HCT116 (cell line): ENCODE results near the gene FA2H. TPM values are rescaled to one million over a fixed set of nuclear protein-coding genes. Genes with fewer than 3 reads are reported as not detected.

Experiments
- ATAC-seq: fragments of 200-7000 bp; cut with Tn5 transposase; 2 replicates; pipeline ENCODE4 v1.9.1; 2020; ENCODE audit warnings: mild to moderate bottlenecking, moderate library complexity
- BruUV-seq: library from RNA; stranded (reverse); fragments of 400-500 nt; replicated peaks from 2 replicates; lab custom pipeline; 2021; lab: Mats Ljungman, UMichigan
- CTCF ChIA-PET: fragments of 300-600 bp; sonication (Branson Sonifier 250); formaldehyde crosslinking; loops from one replicate; lab custom pipeline; 2021; ENCODE audit warnings: antibody characterized with exemption; lab: Charles Lee
- POLR2A ChIA-PET: fragments of 300-600, 350-600 bp; sonication (Branson Sonifier 250); formaldehyde crosslinking; loops from one replicate; lab custom pipeline; 2021; ENCODE audit warnings: antibody characterized with exemption; lab: Charles Lee
- RAD21 ChIA-PET, 2 experiments: fragments of 300-600 bp; sonication (Branson Sonifier 250); formaldehyde crosslinking; loops; one replicate each; lab custom pipeline; 2023; ENCODE audit warnings: low total read pairs in 2 of 2; ENCODE audit not compliant: uncharacterized antibody in 2 of 2, unreplicated experiment in 2 of 2, low non-redundant PET in 1 of 2; lab: Charles Lee
- DNase-seq: peaks from one replicate; pipeline ENCODE4 v3.0.0-alpha.2; 2010; ENCODE audit warnings: low read depth, low spot score
- H2AFZ ChIP-seq: fragments of 200-600 bp; shearing (Covaris generic), sonication (generic); 2 replicates; pipeline ENCODE4 v1.6.1; 2017; ENCODE audit warnings: low read depth, mixed run types, mixed read lengths, antibody characterized with exemption, low read length; ENCODE audit not compliant: poor library complexity, severe bottlenecking
- H3K27ac ChIP-seq: 2 replicates; pipeline ENCODE4 v1.5.1; 2012; ENCODE audit warnings: low read depth, low read length
- H3K27me3 ChIP-seq: fragments of 200-600 bp; sonication (generic); 2 replicates; pipeline ENCODE4 v1.6.1; 2016; ENCODE audit warnings: mixed run types, low read length, mixed read lengths; ENCODE audit not compliant: insufficient read depth
- H3K36me3 ChIP-seq, 2 experiments: fragments of 200-500 bp in 1 of 2; fragments of 200-600 bp in 1 of 2; sonication (Bioruptor generic) in 1 of 2; sonication (generic) in 1 of 2; 2 replicates each; pipeline versions ENCODE4 v1.5.1 to v1.6.1; 2014 to 2016; ENCODE audit warnings: low read length in 2 of 2, inconsistent platforms in 1 of 2, mixed read lengths in 1 of 2, mixed run types in 1 of 2; ENCODE audit not compliant: insufficient read depth in 2 of 2, control insufficient read depth in 1 of 2
- H3K4me1 ChIP-seq, 2 experiments: fragments of 200-600 bp in 1 of 2; sonication (generic) in 1 of 2; 2 replicates each; pipeline versions ENCODE4 v1.5.1 to v1.6.1; 2012 to 2017; ENCODE audit warnings: low read length in 2 of 2, inconsistent platforms in 1 of 2, mild to moderate bottlenecking in 1 of 2, mixed read lengths in 1 of 2, mixed run types in 1 of 2, moderate library complexity in 1 of 2; ENCODE audit not compliant: insufficient read depth in 2 of 2, control insufficient read depth in 1 of 2
- H3K4me2 ChIP-seq: fragments of 200-600 bp; sonication (generic); 2 replicates; pipeline ENCODE4 v1.6.1; 2017; ENCODE audit warnings: mixed run types, low read length, mixed read lengths
- H3K4me3 ChIP-seq, 2 experiments: fragments of 200-600 bp in 1 of 2; sonication (generic) in 1 of 2; replicated peaks in 1 of 2; 2 replicates each; pipeline ENCODE4 v1.5.1; 2011 to 2016; ENCODE audit warnings: low read length in 2 of 2, control low read depth in 1 of 2, low read depth in 1 of 2, mild to moderate bottlenecking in 1 of 2, mixed read lengths in 1 of 2, mixed run types in 1 of 2
- H3K79me2 ChIP-seq: fragments of 200-600 bp; sonication (generic); 2 replicates; pipeline ENCODE4 v1.6.1; 2017; ENCODE audit warnings: mild to moderate bottlenecking, mixed run types, low read length, moderate library complexity, mixed read lengths; ENCODE audit not compliant: insufficient read depth
- H3K9ac ChIP-seq: fragments of 200-600 bp; sonication (generic); 2 replicates; pipeline ENCODE4 v1.6.1; 2016; ENCODE audit warnings: low read length, mixed read lengths
- H3K9me2 ChIP-seq: fragments of 200-600 bp; sonication (generic), shearing (Covaris generic); 2 replicates; pipeline ENCODE4 v1.6.1; 2017; ENCODE audit warnings: mixed run types, mild to moderate bottlenecking, moderate library complexity; ENCODE audit not compliant: insufficient read depth
- H3K9me3 ChIP-seq, 2 experiments: fragments of 200-500 bp in 1 of 2; fragments of 200-600 bp in 1 of 2; sonication (Bioruptor generic) in 1 of 2; sonication (generic) in 1 of 2; 2 replicates each; pipeline ENCODE4 v1.6.1; 2014 to 2017; ENCODE audit warnings: low read length in 2 of 2, mixed read lengths in 2 of 2, inconsistent platforms in 1 of 2, low read depth in 1 of 2, mild to moderate bottlenecking in 1 of 2, mixed run types in 1 of 2, moderate library complexity in 1 of 2; ENCODE audit not compliant: control insufficient read depth in 1 of 2, insufficient read depth in 1 of 2
- H4K20me1 ChIP-seq: fragments of 200-600 bp; sonication (generic), shearing (Covaris generic); 2 replicates; pipeline ENCODE4 v1.6.1; 2017; ENCODE audit warnings: mixed run types, mild to moderate bottlenecking, moderate library complexity; ENCODE audit not compliant: insufficient read depth
- CTCF ChIP-seq, 3 experiments: fragments of 200-600 bp in 1 of 3; sonication (generic) in 1 of 3; IDR thresholded peaks in 2 of 3; conservative IDR thresholded peaks in 1 of 3; 2 replicates each; pipeline ENCODE4 v1.5.1; 2012 to 2017; ENCODE audit warnings: low read depth in 2 of 3, low read length in 2 of 3, antibody characterized with exemption in 1 of 3, borderline replicate concordance in 1 of 3, control low read depth in 1 of 3, mild to moderate bottlenecking in 1 of 3, mixed read lengths in 1 of 3, mixed run types in 1 of 3, moderate library complexity in 1 of 3; ENCODE audit not compliant: insufficient read depth in 1 of 3
- RAD21 ChIP-seq: IDR thresholded peaks from 2 replicates; pipeline ENCODE4 v1.6.1; 2012; ENCODE audit warnings: low read depth, mild to moderate bottlenecking
- TCF7L2 ChIP-seq: IDR thresholded peaks from 2 replicates; pipeline ENCODE4 v1.7.0; 2011; ENCODE audit warnings: borderline replicate concordance, inconsistent platforms; ENCODE audit not compliant: insufficient read depth, insufficient read length; ENCODE audit errors: extremely low read depth
- YY1 ChIP-seq: IDR thresholded peaks from 2 replicates; pipeline ENCODE4 v1.6.1; 2011; ENCODE audit warnings: low read length, low read depth, moderate library complexity, mild to moderate bottlenecking; ENCODE audit not compliant: insufficient replicate concordance; ENCODE audit errors: extremely low read depth
- intact Hi-C: fragments of 100-400 bp; cut with micrococcal nuclease; formaldehyde crosslinking; loops from 2 replicates; pipeline ENCODE4 v1.10.0; 2022
- total RNA-seq: library from RNA; stranded (reverse); gene quantifications from one replicate; pipeline ENCODE4 v1.2.1, GENCODE V29; 2021; ENCODE audit not compliant: unreplicated experiment

Gene FA2H
- total RNA-seq, 1 experiment from 2014 or later = 11.1 TPM

GRCh38 chr16:74709441-74709877, 65.2 kb downstream of the FA2H start:
- BruUV-seq = no TSS peak
- Histone ChIP-seq H3K9me3 (no peaks in the 10 kb centered on the region), H3K4me3 (no peak overlapping the region), H2AFZ (peak overlapping the region; percentile 93), H3K36me3 (no peaks in the 10 kb centered on the region), H3K4me1 (peaks cover 0 to 7% of the 10 kb centered on the region in 2 experiments; a peak in 1 of 4 replicates), H3K27ac (no peak overlapping the region), H3K9me2 (no peaks in the 10 kb centered on the region), H3K9ac (no peak overlapping the region), H3K27me3 (no peaks in the 10 kb centered on the region), H3K4me2 (peak overlapping the region; percentile 13; the same call in 1 of the 2 replicates), H4K20me1 (no peaks in the 10 kb centered on the region)
- POLR2A ChIA-PET = no interaction called here
- CTCF ChIA-PET = interaction anchor here (1.1 to 4.1 kb wide), 3 partner anchors 153 to 401 kb away, joined by 5 to 38 read pairs (median 26); no protein-coding TSS in a partner anchor
- peak; percentile 58 for DNase-seq
- ATAC-seq = peak; percentile 98
- intact Hi-C loops = loop anchor here (1.0 kb wide), 2 partner anchors 104 to 153 kb away; no protein-coding TSS in a partner anchor
- RAD21 ChIA-PET = no interaction called here
- TF ChIP-seq YY1 (peak; percentile 63), RAD21 (peak; percentile 99), TCF7L2 (no peak), CTCF (IDR thresholded peaks at IDR 0.05 in 2 of 3, conservative IDR thresholded peaks at IDR 0.05 in 1 of 3; ENCODE audit: borderline replicate concordance in 1 of 3, insufficient read depth in 1 of 3, low read depth in 2 of 3, low read length in 2 of 3) (peak; percentile 97 to 99 (median 98))
- TF ChIP-seq, all 23 proteins: peak for 3
- H3K79me2 ChIP-seq = no peaks in the 10 kb centered on the region
